HepG2 (cell line): Measurements from ENCODE around the gene MED13L. TPM values are rescaled to one million over a fixed set of nuclear protein-coding genes. Genes with fewer than 3 reads are reported as not detected.

Experiments
- ATAC-seq: fragments of 200-7000 bp; cut with Tn5 transposase; 3 replicates; pipeline ENCODE4 v1.9.1; 2020; ENCODE audit warnings: mild to moderate bottlenecking, moderate library complexity
- BruUV-seq: library from RNA; stranded (reverse); fragments of 400-500 nt; replicated peaks from 2 replicates; lab custom pipeline; 2021; lab: Mats Ljungman, UMichigan
- CTCF ChIA-PET: fragments of 300-600 bp; formaldehyde crosslinking; extraction: SDS; loops from one replicate; lab custom pipeline; 2021; ENCODE audit warnings: low total read pairs, inconsistent platforms, low intra/inter-chr PET ratio; lab: Yijun Ruan, JAX
- POLR2A ChIA-PET: fragments of 350-600 bp; sonication (Branson Sonifier 250); formaldehyde crosslinking; loops from one replicate; lab custom pipeline; 2020; ENCODE audit warnings: antibody characterized with exemption, inconsistent platforms; lab: Yijun Ruan, JAX
- DNase-seq: peaks from one replicate; pipeline ENCODE4 v3.0.0-alpha.2; 2015; ENCODE audit warnings: low spot score
- FAIRE-seq: peaks from 3 replicates; lab custom pipeline; 2011; peaks lifted over from hg19 to GRCh38; lab: Jason Lieb, UNC
- H2AFZ ChIP-seq: one replicate; pipeline ENCODE4 v1.6.1; 2011; ENCODE audit warnings: low read length, inconsistent platforms
- H3K27ac ChIP-seq: fragments of 300-600 bp; 3 replicates; pipeline ENCODE4 v1.8.0; 2011; ENCODE audit warnings: mixed run types, mild to moderate bottlenecking, mixed read lengths, low read length, inconsistent platforms; ENCODE audit not compliant: insufficient read depth; ENCODE audit errors: extremely low read length
- H3K27me3 ChIP-seq, 2 experiments: fragments of 200-600 bp in 1 of 2; 2 replicates in 1 of 2; 3 replicates in 1 of 2; pipeline versions ENCODE4 v1.6.0 to v1.8.0; 2011; ENCODE audit warnings: low read length in 2 of 2, mild to moderate bottlenecking in 2 of 2, moderate library complexity in 2 of 2, inconsistent platforms in 1 of 2; ENCODE audit not compliant: insufficient read depth in 2 of 2, control insufficient read depth in 1 of 2
- H3K36me3 ChIP-seq, 2 experiments: fragments of 200-600 bp in 1 of 2; replicated peaks in 1 of 2; 2 replicates in 1 of 2; 3 replicates in 1 of 2; pipeline versions ENCODE4 v1.5.1 to v1.8.0; 2011; ENCODE audit warnings: low read length in 2 of 2, inconsistent platforms in 1 of 2; ENCODE audit not compliant: insufficient read depth in 2 of 2, control insufficient read depth in 1 of 2
- H3K4me1 ChIP-seq: 2 replicates; pipeline ENCODE4 v1.5.1; 2012; ENCODE audit warnings: low read length, inconsistent platforms; ENCODE audit not compliant: insufficient read depth
- H3K4me2 ChIP-seq: 2 replicates; pipeline ENCODE4 v1.6.0; 2011; ENCODE audit warnings: low read depth, low read length, inconsistent platforms
- H3K4me3 ChIP-seq, 3 experiments: fragments of 200-600 bp in 1 of 3; sonication (generic), shearing (Covaris generic) in 1 of 3; replicated peaks in 1 of 3; 2 replicates each; pipeline ENCODE4 v1.5.1; 2011 to 2016; ENCODE audit warnings: low read length in 3 of 3, inconsistent platforms in 2 of 3, low read depth in 2 of 3, mild to moderate bottlenecking in 2 of 3, control low read depth in 1 of 3, mixed read lengths in 1 of 3; ENCODE audit not compliant: insufficient read depth in 1 of 3
- H3K79me2 ChIP-seq: one replicate; pipeline ENCODE4 v1.6.1; 2011; ENCODE audit warnings: low read length, inconsistent platforms; ENCODE audit not compliant: insufficient read depth
- H3K9ac ChIP-seq: 2 replicates; pipeline ENCODE4 v1.6.0; 2011; ENCODE audit warnings: mild to moderate bottlenecking, low read depth, low read length, inconsistent platforms; ENCODE audit not compliant: insufficient read depth
- H3K9me3 ChIP-seq: 2 replicates; pipeline ENCODE4 v1.5.1; 2012; ENCODE audit warnings: mild to moderate bottlenecking, low read length
- H4K20me1 ChIP-seq: 2 replicates; pipeline ENCODE4 v1.6.0; 2011; ENCODE audit warnings: inconsistent platforms, mild to moderate bottlenecking, low read length, moderate library complexity; ENCODE audit not compliant: insufficient read depth
- CAMTA2 ChIP-seq: sonication (generic); formaldehyde crosslinking; IDR thresholded peaks from 2 replicates; pipeline ENCODE4 v1.4.0; 2020; ENCODE audit warnings: mild to moderate bottlenecking, missing genetic modification reagents, borderline replicate concordance
- EHMT2 ChIP-seq: fragments of 200-600 bp; sonication (generic); IDR thresholded peaks from 2 replicates; pipeline ENCODE4 v1.7.0; 2017; ENCODE audit warnings: antibody characterized with exemption, low read depth, low read length, borderline replicate concordance
- ELF1 ChIP-seq: sonication (generic); formaldehyde crosslinking; IDR thresholded peaks from 2 replicates; pipeline ENCODE4 v1.4.0; 2020; ENCODE audit warnings: missing genetic modification reagents
- HES4 ChIP-seq: sonication (generic); formaldehyde crosslinking; IDR thresholded peaks from 2 replicates; pipeline ENCODE4 v1.9.0; 2021; ENCODE audit warnings: mild to moderate bottlenecking, missing genetic modification reagents, borderline replicate concordance
- KAT7 ChIP-seq: IDR thresholded peaks from 2 replicates; pipeline ENCODE4 v1.6.1; 2018; ENCODE audit warnings: borderline replicate concordance, missing compliant biosample characterization
- RARA ChIP-seq: IDR thresholded peaks from 2 replicates; pipeline ENCODE4 v1.6.1; 2016; ENCODE audit warnings: missing genetic modification reagents, missing compliant biosample characterization
- SMARCE1 ChIP-seq: fragments of 450-650 bp; IDR thresholded peaks from 2 replicates; pipeline ENCODE4 v1.6.1; 2017; ENCODE audit warnings: borderline replicate concordance
- ZFP37 ChIP-seq: sonication (generic); formaldehyde crosslinking; IDR thresholded peaks from 2 replicates; pipeline ENCODE4 v1.4.0; 2020; ENCODE audit warnings: missing genetic modification reagents, borderline replicate concordance
- ZNF256 ChIP-seq: sonication (generic); formaldehyde crosslinking; conservative IDR thresholded peaks from 2 replicates; pipeline ENCODE4 v1.4.0; 2020; ENCODE audit warnings: missing genetic modification reagents
- ZNF260 ChIP-seq: sonication (generic); formaldehyde crosslinking; IDR thresholded peaks from 2 replicates; pipeline ENCODE4 v1.4.0; 2020; ENCODE audit warnings: missing genetic modification reagents, low read depth, mild to moderate bottlenecking, borderline replicate concordance
- ZNF616 ChIP-seq: sonication (generic); formaldehyde crosslinking; IDR thresholded peaks from 2 replicates; pipeline ENCODE4 v1.5.0; 2020; ENCODE audit warnings: low read depth, mild to moderate bottlenecking, missing genetic modification reagents
- WGBS: methylation state at CpG from one replicate; pipeline ENCODE4 v1.1.6; 2017; ENCODE audit warnings: low lambda C conversion rate; 5-methylcytosine and 5-hydroxymethylcytosine counted together
- in situ Hi-C: cut with HindIII; loops from 2 replicates; pipeline ENCODE4 v1.10.0; 2017; ENCODE audit warnings: low pct_unique_long_range_greater_than_20kb; ENCODE audit not compliant: extremely low pct_ligation_motif_present
- intact Hi-C: fragments of 100-400 bp; cut with micrococcal nuclease; formaldehyde crosslinking; loops from one replicate; pipeline ENCODE4 v1.10.0; 2022; ENCODE audit not compliant: unreplicated experiment
- polyA plus RNA-seq, 8 experiments: library from polyadenylated mRNA; depleted of rRNA in 3 of 8; stranded (reverse) in 7 of 8; unstranded in 1 of 8; fragments of >200 nt; fragmentation: Illumina TruSeq in 4 of 8; extraction: Trizol in 4 of 8; gene quantifications; 2 replicates each; pipeline versions ENCODE4 v1.2.1 to v1.2.3, GENCODE V29; 2011 to 2016; ENCODE audit warnings: low read depth in 4 of 8, missing spikeins in 1 of 8, mixed read lengths in 1 of 8; ENCODE audit not compliant: insufficient read depth in 1 of 8
- total RNA-seq, 5 experiments: library from RNA; depleted of rRNA; stranded (reverse); fragments of >200 nt; fragmentation: Illumina TruSeq; extraction: Trizol; gene quantifications; 2 replicates each; pipeline ENCODE4 v1.2.3, GENCODE V29; 2016; ENCODE audit warnings: low read depth in 1 of 5
- TF ChIP-seq, protein P1 (sequence below): sonication (generic); formaldehyde crosslinking; IDR thresholded peaks from 2 replicates; pipeline ENCODE4 v1.4.0; 2020; ENCODE audit warnings: missing genetic modification reagents

The MED13L gene
- total and polyA plus RNA-seq, 2 of the 13 experiments (the other 11 are each of a cell fraction or from before 2014, with no cell fraction given), result 24.8 to 38.9 TPM

DNA sequence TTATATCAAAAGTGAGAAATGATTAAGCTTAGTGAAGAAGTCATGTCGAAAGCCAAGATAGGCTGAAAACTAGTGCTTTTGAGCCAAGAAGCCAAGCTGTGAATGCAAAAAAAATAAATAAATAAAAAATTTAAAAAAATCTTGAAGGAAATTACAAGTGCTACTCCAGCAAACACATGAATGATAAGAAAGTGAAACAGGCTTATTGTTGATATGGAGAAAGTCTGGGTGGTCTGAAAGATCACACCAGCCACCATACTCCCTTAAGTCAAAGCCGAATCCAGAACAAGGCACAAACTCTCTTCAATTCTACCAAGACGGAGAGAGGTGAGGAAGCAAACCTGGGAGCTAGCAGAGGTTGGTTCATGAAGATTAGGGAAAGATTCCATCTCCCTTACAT, 49.7 kb downstream of the MED13L start:
- TF ChIP-seq CAMTA2 (CRISPR knock-in tag) (no peak), EHMT2 (no peak), HES4 (CRISPR knock-in tag) (no peak), ZNF616 (CRISPR knock-in tag) (no peak), ZNF260 (CRISPR knock-in tag) (no peak), RARA (no peak), KAT7 (CRISPR knock-in tag) (no peak), ZNF256 (no peak), ELF1 (CRISPR knock-in tag) (no peak), ZFP37 (CRISPR knock-in tag) (no peak), SMARCE1 (no peak)
- TF ChIP-seq, protein P1, sequence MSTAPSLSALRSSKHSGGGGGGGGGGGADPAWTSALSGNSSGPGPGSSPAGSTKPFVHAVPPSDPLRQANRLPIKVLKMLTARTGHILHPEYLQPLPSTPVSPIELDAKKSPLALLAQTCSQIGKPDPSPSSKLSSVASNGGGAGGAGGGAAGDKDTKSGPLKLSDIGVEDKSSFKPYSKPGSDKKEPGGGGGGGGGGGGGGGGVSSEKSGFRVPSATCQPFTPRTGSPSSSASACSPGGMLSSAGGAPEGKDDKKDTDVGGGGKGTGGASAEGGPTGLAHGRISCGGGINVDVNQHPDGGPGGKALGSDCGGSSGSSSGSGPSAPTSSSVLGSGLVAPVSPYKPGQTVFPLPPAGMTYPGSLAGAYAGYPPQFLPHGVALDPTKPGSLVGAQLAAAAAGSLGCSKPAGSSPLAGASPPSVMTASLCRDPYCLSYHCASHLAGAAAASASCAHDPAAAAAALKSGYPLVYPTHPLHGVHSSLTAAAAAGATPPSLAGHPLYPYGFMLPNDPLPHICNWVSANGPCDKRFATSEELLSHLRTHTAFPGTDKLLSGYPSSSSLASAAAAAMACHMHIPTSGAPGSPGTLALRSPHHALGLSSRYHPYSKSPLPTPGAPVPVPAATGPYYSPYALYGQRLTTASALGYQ (CRISPR knock-in tag), result no peak
- ChIA-PET POLR2A (no interaction called here), CTCF (no interaction called here)
- Histone ChIP-seq H3K4me2 (no peak overlapping the region), H3K27me3 (no peaks in the 10 kb centered on the region), H3K9ac (no peak overlapping the region), H2AFZ (no peak overlapping the region), H4K20me1 (no peaks in the 10 kb centered on the region), H3K36me3 (peaks cover 2% of the 10 kb centered on the region in 2 experiments; a peak in 1 of 5 replicates), H3K9me3 (no peaks in the 10 kb centered on the region), H3K4me1 (no peaks in the 10 kb centered on the region), H3K79me2 (peaks cover 12% of the 10 kb centered on the region), H3K27ac (no peak overlapping the region), H3K4me3 (no peak overlapping the region)
- in situ Hi-C loops, result no loop called here
- FAIRE-seq (no peak), ATAC-seq (no peak), DNase-seq (no peak)
- WGBS, result 95% methylated on average over 3 of the region's 3 CpGs
- no TSS peak for BruUV-seq
- intact Hi-C loops, result no loop called here
